Measurements from ENCODE around the gene TMEM247. TPM values are rescaled to one million over a fixed set of nuclear protein-coding genes. Genes with fewer than 3 reads are reported as not detected.
A peak's percentile ranks its signal among the peaks of the same experiment; 100 is the strongest.

TMEM247 gene
- total RNA-seq, 1 donor from 2014 or later = not detected

GRCh38 chr2:46498681-46499080, 19.3 kb downstream of the TMEM247 start:
- Mint-ChIP-seq H3K4me1 (peaks cover 20% of the 10 kb centered on the region), H3K27me3 (no peaks in the 10 kb centered on the region), H3K36me3 (ENCODE audit: low read depth) (peaks cover 4% of the 10 kb centered on the region), H3K27ac (no peak overlapping the region), H3K4me3 (peak overlapping the region; percentile 38), H3K9me3 (no peaks in the 10 kb centered on the region)
- intact Hi-C loops (cut with micrococcal nuclease) = no loop called here
- no peak for TF ChIP-seq CTCF (IDR thresholded peaks at IDR 0.05)
- ATAC-seq (ENCODE audit: low read depth) (no peak), DNase-seq (no peak)
- POLR2A ChIA-PET = no interaction called here
- CTCF ChIA-PET = no interaction called here

- Mint-ChIP-seq H3K36me3 (ENCODE audit: low read depth) (peaks cover 4% of the 10 kb centered on the region), H3K4me3 (peak overlapping the region; percentile 92), H3K4me1 (peaks cover 18% of the 10 kb centered on the region), H3K9me3 (no peaks in the 10 kb centered on the region), H3K27me3 (no peaks in the 10 kb centered on the region), H3K27ac (no peak overlapping the region)
- no peak for ATAC-seq (ENCODE audit: low read depth)
- TF ChIP-seq CTCF (IDR thresholded peaks at IDR 0.05) = no peak
- DNase-seq = no peak
- POLR2A ChIA-PET = no interaction called here
- CTCF ChIA-PET = no interaction called here
- intact Hi-C loops (cut with micrococcal nuclease) = no loop called here
Measured at GRCh38 chr2:46499392-46499785, 20.0 kb downstream of the TMEM247 start.

- ChIA-PET CTCF (no interaction called here), POLR2A (no interaction called here)
- no peak for ATAC-seq (ENCODE audit: low read depth)
- DNase-seq = no peak
- no peak overlapping the region for H3K27ac Mint-ChIP-seq
- intact Hi-C loops (cut with micrococcal nuclease) = no loop called here
- H3K27me3 Mint-ChIP-seq = no peaks in the 10 kb centered on the region
- TF ChIP-seq CTCF (IDR thresholded peaks at IDR 0.05) = no peak
- no peak overlapping the region for H3K4me3 Mint-ChIP-seq
- peaks cover 18% of the 10 kb centered on the region for H3K4me1 Mint-ChIP-seq
- H3K9me3 Mint-ChIP-seq = no peaks in the 10 kb centered on the region
- H3K36me3 Mint-ChIP-seq (ENCODE audit: low read depth) = peaks cover 4% of the 10 kb centered on the region
Measured at GRCh38 chr2:46500801-46501200, 21.4 kb downstream of the TMEM247 start.

GRCh38 chr2:46502291-46502885, 23.0 kb downstream of the TMEM247 start:
- ChIA-PET CTCF (no interaction called here), POLR2A (no interaction called here)
- DNase-seq = no peak
- Mint-ChIP-seq H3K27ac (no peak overlapping the region), H3K36me3 (ENCODE audit: low read depth) (peaks cover 4% of the 10 kb centered on the region), H3K9me3 (no peaks in the 10 kb centered on the region), H3K4me1 (peaks cover 18% of the 10 kb centered on the region), H3K27me3 (no peaks in the 10 kb centered on the region), H3K4me3 (no peak overlapping the region)
- intact Hi-C loops (cut with micrococcal nuclease) = no loop called here
- no peak for ATAC-seq (ENCODE audit: low read depth)
- TF ChIP-seq CTCF (IDR thresholded peaks at IDR 0.05) = no peak

- Mint-ChIP-seq H3K4me1 (peaks cover 16% of the 10 kb centered on the region), H3K27ac (no peak overlapping the region), H3K27me3 (no peaks in the 10 kb centered on the region), H3K4me3 (no peak overlapping the region), H3K9me3 (no peaks in the 10 kb centered on the region), H3K36me3 (ENCODE audit: low read depth) (peaks cover 4% of the 10 kb centered on the region)
- DNase-seq = no peak
- ChIA-PET CTCF (no interaction called here), POLR2A (no interaction called here)
- ATAC-seq (ENCODE audit: low read depth) = no peak
- intact Hi-C loops (cut with micrococcal nuclease) = no loop called here
- no peak for TF ChIP-seq CTCF (IDR thresholded peaks at IDR 0.05)
Measured at GRCh38 chr2:46503686-46504085, 24.3 kb downstream of the TMEM247 start.

All from activated B cell treated with CpG ODN at 0.5 μM for 24 hours (primary cell).